NCI-H1694 (cell line): ENCODE results near the gene SV2C.

Experiments
- DNase-seq: peaks from one replicate; lab custom pipeline; 2025; lab: John Stamatoyannopoulos, UW

The SV2C gene

GRCh38 chr5:76165711-76166374 is 82.7 kb downstream of the SV2C start:
- no peak for DNase-seq

- DNase-seq: no peak
These were observed 83.8 kb downstream of the SV2C start for GRCh38 chr5:76166886-76167576.

GRCh38 chr5:76169146-76169905 is 86.1 kb downstream of the SV2C start:
- no peak for DNase-seq

DNA sequence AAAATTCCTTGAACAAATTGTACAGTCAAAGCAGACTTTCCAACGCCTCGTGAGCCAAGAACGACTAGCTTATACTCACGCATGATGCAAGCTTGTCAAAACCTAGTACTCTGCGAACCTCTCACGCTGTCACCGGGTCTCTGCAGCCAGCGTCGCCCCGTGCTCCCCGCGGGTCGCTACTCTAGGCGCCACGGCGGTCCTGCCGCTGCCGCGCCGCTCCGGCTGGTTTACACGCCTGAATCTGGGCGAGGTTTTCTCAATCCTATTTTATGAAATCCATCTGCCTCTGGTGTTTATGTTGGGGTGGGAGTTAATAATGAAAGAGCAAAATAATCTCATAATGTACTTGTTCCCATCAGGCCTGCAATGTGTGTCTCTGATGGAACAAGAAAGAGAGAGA is 90.9 kb downstream of the SV2C start:
- no peak for DNase-seq

DNA sequence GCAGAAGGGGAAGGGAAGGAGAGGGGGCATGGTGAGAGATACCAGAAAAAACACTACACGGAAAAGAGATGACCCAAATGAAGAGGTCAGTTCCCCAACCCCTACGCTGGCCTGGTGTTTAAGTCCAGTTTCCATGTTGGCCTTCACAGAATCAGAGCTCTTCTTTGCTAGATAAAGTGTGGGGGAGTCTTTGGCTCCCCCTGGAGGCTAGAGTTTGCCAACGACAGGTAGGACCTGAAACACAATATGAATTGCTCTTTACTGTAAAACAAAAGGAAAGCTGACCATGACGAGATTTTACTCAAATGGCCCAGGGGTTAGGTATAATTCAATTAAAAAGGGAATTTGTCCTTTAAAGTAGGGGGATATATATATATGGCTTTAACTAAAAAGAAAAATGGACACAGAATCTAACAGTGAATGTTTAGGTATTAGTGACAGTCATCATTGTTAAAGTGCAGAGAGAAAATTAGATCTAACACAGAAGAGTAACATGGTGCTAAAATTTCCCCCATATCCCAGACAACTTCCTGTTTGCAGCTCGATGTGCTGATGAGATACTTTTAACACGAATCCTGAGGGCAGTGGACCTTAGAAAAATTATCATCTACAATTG is 92.0 kb downstream of the SV2C start:
- DNase-seq: peak; percentile 36

- no peak for DNase-seq
These were observed 92.7 kb downstream of the SV2C start for GRCh38 chr5:76175821-76176403.

DNA sequence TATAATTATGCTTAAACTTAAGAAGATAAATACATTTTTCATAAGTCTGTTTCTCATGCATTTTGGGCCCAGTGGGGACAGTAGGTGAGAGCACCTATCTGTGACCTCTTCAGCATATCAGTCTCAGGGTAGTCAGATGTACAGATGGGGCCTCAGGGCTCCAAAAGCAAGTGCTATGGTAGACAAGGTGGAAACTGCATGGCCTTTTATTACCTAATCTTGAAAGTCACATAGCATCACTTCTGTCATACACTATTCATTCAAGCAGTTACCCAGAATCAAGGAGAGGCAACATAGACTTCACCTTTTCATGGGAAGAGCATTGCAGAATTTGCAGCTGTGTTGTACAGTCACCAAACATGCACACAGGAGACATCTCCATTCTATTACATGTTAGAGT is 94.8 kb downstream of the SV2C start:
- DNase-seq: no peak

DNA sequence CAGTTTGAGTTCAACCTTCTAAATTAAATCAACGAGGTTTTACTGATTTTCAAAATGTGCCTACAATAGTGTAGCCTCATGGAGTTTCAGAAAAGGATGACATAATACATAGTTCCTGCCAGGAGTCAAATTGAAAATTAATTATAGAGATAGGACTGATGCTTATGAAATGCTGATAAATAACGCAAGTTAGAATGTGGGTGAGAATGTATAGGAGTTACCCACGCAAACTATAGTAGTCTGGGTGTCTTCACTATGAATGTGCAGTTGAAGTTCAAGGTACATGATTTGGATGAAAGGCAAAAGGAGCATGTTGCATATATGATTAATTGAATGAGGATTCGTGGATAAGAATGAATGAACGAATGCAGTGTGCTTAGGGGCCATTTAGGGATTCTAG is 95.7 kb downstream of the SV2C start:
- no peak for DNase-seq

DNA sequence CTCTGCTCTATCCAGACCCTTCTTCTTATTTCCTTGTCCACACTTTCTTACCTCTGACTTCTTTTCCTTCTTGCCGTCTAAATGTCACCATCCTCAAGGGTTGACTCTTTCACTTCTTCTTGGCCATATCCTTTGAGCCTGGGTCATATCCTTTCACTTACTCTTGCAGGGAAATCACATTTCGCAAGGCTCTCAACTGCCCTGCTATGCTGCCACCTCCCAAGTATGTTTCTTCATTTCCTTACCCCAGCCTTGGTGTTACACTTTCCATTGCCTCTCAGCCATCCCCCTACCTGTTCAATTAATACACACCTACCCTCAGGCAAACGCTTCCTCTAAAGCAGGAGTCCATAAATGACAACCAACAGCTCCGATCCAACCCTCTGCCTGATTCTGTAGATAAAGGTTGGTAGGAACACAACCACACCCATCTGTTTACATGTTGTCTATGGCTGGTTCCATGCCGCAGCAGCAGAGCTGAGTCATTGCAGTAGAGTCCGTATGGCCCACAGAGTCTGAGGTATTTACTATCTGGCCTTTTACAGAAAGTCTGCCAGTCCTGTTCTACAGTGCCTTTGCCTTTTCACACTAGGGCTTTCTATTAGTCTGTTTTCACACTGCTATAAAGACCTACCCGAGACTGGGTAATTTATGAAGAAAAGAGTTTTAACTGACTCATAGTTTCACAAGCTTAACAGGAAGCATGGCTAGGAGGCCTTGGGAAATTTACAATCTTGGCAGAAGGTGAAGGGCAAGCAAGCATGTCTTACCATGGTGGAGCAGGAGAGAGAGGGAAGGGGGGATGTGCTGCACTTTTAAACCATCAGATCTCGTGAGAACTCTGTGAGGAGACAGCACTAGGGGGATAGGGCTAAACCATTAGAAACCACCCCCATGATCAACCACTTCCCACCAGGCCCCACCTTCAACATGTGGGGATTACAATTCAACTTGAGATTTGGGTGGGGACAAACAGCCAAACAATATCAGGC is 97.9 kb downstream of the SV2C start:
- DNase-seq: no peak

DNA sequence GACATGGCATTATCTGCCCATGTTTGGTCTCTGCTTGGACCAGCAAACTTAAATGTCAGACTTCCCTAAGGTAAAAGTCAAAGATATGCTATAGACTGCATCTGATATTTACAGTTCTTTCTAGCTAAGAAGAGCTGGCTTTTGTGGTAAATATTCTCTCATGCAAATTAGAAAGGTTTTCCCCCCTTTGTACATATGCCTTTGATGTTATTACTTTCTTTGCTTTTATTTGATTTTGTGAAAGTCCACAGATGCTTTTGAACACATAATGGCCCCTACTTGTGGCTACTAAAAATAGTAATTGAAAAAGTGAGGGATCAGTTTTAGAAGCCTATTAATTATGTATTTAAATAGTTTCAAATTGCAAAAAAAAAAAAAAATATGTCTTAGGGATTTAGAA is 104.2 kb downstream of the SV2C start:
- DNase-seq: no peak

- DNase-seq: no peak
These were observed 107.2 kb downstream of the SV2C start for GRCh38 chr5:76190356-76190755.

- no peak for DNase-seq
These were observed 109.7 kb downstream of the SV2C start for GRCh38 chr5:76192837-76193236.

DNA sequence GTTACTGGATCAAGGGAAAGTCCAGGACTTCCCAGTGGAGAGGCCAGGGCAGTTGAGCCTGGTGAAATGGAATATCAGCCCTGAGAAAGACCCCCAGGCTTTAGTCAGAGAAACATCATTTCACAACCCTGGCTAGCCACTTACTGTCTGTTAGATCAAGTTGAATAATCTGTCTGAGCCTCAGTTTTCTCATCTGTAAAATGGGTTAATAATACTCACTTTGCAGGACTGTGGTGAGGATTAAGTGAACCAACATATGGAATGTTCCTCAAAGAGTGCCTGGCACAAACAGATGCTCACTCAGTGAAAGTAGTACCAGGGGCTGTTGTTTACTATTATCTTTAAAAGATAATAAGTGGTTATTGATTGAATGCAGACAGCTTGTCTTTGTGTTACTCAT is 110.5 kb downstream of the SV2C start:
- DNase-seq: no peak

DNA sequence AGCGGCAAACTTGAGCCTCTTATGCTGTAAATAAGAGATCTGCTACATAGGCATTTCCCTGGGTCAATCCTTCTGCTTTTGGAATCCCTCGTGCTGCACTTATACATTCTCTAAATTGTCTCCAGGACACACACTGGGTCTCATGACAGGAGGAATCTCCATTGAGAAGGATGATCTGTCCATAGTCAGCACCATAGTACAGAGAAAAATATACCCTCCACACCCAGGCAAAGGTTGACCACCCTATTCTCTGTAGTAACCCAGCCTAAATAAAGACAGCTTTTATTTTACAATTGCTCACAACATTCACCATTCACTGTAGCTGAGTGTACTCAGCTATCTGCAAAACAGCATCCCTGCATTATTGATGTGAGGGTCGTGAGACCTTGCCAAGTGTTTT is 111.2 kb downstream of the SV2C start:
- DNase-seq: no peak

DNA sequence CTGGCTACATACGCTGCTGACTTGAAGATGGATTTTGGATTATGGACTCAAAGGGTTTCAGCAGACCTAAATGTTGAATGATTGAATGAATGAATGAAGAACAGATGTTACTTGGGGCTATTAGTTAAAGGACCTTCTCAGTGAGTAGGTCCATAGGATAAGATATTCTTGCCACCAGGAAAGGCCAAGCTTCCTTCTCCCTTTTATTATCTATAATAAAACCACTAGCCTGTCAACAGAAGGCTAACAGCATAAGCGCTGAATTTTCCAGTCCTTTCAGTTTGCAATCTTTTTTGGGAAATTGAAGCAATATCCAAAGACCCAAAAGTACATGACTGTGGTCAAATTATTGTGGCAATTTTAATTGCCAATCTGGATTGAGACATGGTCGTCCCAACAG is 113.3 kb downstream of the SV2C start:
- DNase-seq: no peak

GRCh38 chr5:76196886-76197489 is 113.8 kb downstream of the SV2C start:
- DNase-seq: no peak

DNA sequence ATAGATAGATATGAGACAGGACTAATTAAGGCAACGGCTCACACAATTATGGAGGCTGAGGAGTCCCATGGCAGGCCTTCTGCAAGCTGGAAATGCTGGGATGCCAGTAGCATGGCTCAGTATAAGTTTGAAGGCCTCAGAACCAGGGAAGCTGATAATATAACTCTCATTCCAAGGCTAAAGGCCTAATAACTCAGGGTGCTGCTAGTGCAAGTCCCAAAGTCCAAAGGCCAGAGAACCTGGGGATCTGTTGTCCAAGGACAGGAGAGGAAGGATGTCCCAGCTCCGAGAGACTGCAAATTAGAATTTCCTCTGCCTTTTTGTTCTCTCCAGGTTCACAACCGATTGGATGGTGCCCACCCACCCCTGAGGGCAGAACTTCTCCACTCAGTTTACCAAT is 114.5 kb downstream of the SV2C start:
- DNase-seq: no peak

DNA sequence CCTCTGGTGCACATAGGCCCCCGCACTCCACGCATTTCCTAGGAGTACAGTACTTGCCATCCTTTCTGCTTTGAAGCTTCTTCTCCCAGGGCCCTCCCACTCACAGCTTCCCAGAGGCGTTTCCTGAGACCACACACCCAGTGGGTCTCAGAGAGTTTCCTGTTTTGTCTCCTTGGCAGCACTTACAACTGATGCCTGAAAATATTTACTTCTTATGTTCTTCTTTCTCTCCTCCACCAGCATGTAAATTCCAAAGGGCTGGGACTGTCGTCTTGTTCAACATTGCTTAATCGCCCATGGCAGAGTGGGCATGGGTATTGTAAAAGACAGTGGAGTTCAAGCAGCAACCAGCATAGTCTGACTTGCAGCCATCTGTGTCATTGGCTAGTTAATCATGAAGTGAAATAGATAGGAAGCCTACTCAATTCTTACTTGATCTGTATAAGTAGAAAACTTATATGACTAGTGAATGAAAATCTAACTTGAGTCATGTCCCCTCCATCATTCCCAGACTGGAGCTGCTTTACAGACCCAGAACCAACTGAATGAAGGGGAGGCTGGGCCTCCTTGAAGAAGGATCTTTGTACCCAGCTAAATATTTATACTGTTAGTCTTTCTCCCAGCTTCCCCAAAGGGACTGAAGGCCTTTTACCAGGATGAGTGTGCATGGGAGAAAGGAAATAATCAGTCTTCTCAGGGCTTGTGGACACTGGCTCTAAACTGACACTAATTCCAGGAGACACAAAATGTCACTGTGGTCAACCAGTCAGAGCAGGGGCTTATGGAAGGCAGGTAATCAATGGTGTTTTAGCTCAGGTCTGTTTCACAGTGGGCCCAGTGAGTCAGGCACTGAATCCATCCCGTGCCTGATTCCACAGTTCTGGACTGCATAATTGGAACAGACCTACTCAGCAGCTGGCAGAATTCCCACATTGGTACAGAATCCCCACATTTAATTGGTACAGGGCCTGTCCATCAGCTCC is 116.4 kb downstream of the SV2C start:
- no peak for DNase-seq

- no peak for DNase-seq
These were observed 119.0 kb downstream of the SV2C start for GRCh38 chr5:76202182-76202581.

- DNase-seq: no peak
These were observed 121.0 kb downstream of the SV2C start for GRCh38 chr5:76204191-76204590.
